Loucy (cell line): Measurements from ENCODE around the gene DPF3.

Source experiments
- EZH2phosphoT487 ChIP-seq: fragments of 200-600 bp; IDR thresholded peaks from 2 replicates; pipeline ENCODE4 v1.6.1; 2018; ENCODE audit warnings: antibody characterized with exemption, mild to moderate bottlenecking, moderate library complexity, borderline replicate concordance
- TF ChIP-seq, protein P1 (sequence below): fragments of 200-600 bp; sonication (generic); conservative IDR thresholded peaks from 2 replicates; pipeline ENCODE4 v1.5.1; 2014; ENCODE audit warnings: mild to moderate bottlenecking, antibody characterized with exemption, low read length

DNA sequence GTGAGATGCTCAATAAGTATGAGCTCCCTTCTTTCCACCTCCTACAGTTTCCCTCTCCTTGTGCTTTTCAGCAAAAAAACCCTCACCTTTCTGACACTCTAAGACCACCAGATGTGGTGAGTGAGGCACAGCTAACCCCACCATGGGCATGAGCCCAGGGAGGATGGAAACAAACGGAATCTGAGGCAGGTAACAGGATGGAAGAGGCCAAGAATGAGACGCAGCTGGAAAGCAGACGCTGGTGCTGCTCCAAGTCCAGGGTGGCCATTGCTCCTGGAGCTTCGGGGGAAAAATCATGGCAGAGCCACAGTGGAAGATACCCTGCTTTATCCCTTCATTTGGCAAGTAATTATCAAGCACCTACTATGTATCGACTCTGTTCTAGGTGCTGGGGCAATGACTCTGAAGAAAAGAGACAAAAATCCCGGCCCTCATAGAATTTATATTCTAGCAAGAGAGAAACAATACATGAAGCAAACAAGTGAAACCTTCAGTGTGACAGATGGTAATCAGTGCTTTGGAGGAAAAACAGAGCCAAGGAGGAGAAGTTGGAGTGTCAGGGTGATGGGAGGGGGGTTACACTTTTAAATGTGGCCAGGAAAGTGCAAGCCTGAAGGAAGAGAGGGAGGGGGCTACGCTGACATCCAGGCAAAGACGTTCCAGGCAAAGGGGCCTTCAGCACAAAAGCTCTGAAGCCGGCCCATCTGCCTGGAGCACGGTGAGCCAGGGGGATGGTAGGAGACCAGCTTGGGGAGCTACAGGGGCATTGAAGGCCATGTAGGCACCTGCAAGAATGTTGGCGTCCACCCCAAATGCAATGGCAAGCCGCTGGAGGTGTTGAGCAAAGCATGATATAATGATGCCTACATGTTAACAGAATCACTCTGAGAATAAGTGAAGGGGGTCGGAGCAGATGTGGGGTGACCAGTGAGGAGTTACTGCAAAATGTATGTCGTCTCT, 154.2 kb downstream of the DPF3 start:
- TF ChIP-seq, protein P1, sequence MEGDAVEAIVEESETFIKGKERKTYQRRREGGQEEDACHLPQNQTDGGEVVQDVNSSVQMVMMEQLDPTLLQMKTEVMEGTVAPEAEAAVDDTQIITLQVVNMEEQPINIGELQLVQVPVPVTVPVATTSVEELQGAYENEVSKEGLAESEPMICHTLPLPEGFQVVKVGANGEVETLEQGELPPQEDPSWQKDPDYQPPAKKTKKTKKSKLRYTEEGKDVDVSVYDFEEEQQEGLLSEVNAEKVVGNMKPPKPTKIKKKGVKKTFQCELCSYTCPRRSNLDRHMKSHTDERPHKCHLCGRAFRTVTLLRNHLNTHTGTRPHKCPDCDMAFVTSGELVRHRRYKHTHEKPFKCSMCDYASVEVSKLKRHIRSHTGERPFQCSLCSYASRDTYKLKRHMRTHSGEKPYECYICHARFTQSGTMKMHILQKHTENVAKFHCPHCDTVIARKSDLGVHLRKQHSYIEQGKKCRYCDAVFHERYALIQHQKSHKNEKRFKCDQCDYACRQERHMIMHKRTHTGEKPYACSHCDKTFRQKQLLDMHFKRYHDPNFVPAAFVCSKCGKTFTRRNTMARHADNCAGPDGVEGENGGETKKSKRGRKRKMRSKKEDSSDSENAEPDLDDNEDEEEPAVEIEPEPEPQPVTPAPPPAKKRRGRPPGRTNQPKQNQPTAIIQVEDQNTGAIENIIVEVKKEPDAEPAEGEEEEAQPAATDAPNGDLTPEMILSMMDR: no peak
- TF ChIP-seq EZH2phosphoT487: no peak
